Midbrain (tissue), 1 donor: ENCODE measurements around the gene CAMTA1.
A peak's percentile ranks its signal among the peaks of the same experiment; 100 is the strongest.

ENCODE experiments used
- DNase-seq: peaks from one replicate; lab custom pipeline; 2025; lab: John Stamatoyannopoulos, UW

Gene CAMTA1

GRCh38 chr1:7656557-7657215 lies 871.4 kb downstream of the CAMTA1 start:
- no peak for DNase-seq

- no peak for DNase-seq
Observed at GRCh38 chr1:7657287-7658016, 872.2 kb downstream of the CAMTA1 start.

- DNase-seq, result no peak
Observed at GRCh38 chr1:7658099-7658498, 872.8 kb downstream of the CAMTA1 start.

GRCh38 chr1:7659514-7659913 lies 874.3 kb downstream of the CAMTA1 start:
- DNase-seq, result no peak

- DNase-seq, result no peak
Observed at GRCh38 chr1:7663451-7664146, 878.3 kb downstream of the CAMTA1 start.

GRCh38 chr1:7664147-7664892 lies 879.1 kb downstream of the CAMTA1 start:
- DNase-seq, result no peak

- no peak for DNase-seq
Observed at GRCh38 chr1:7664893-7665250, 879.6 kb downstream of the CAMTA1 start.

- no peak for DNase-seq
Observed at GRCh38 chr1:7666249-7666648, 881.0 kb downstream of the CAMTA1 start.

GRCh38 chr1:7667159-7667558 lies 881.9 kb downstream of the CAMTA1 start:
- no peak for DNase-seq

GRCh38 chr1:7667625-7668218 lies 882.5 kb downstream of the CAMTA1 start:
- peak; percentile 93 for DNase-seq

- DNase-seq, result peak; percentile 69
Observed at GRCh38 chr1:7669559-7670311, 884.5 kb downstream of the CAMTA1 start.

GRCh38 chr1:7670334-7671145 lies 885.3 kb downstream of the CAMTA1 start:
- DNase-seq, result no peak

GRCh38 chr1:7671146-7671465 lies 885.9 kb downstream of the CAMTA1 start:
- DNase-seq, result no peak

GRCh38 chr1:7671676-7672075 lies 886.4 kb downstream of the CAMTA1 start:
- no peak for DNase-seq

GRCh38 chr1:7672864-7673263 lies 887.6 kb downstream of the CAMTA1 start:
- DNase-seq, result no peak

GRCh38 chr1:7674972-7675371 lies 889.7 kb downstream of the CAMTA1 start:
- DNase-seq, result no peak

GRCh38 chr1:7675431-7676273 lies 890.4 kb downstream of the CAMTA1 start:
- DNase-seq, result no peak

GRCh38 chr1:7676274-7676945 lies 891.2 kb downstream of the CAMTA1 start:
- DNase-seq, result no peak

GRCh38 chr1:7677111-7677510 lies 891.9 kb downstream of the CAMTA1 start:
- DNase-seq, result no peak
